Left lung (tissue), 10 donors: ENCODE results near the gene SLC34A1. TPM values are rescaled to one million over a fixed set of nuclear protein-coding genes. Genes with fewer than 3 reads are reported as not detected.
A peak's percentile ranks its signal among the peaks of the same experiment; 100 is the strongest.

Experiments
- ATAC-seq: fragments of 200-7000 bp; cut with Tn5 transposase; one replicate; pipeline ENCODE4 v1.9.1; 2020; ENCODE audit warnings: moderate library complexity
- DNase-seq, 4 donors: peaks; one replicate each; pipeline ENCODE4 v3.0.0-alpha.2; 2013 to 2020
- H3K27ac ChIP-seq, 2 donors: fragments of 200-600 bp; sonication (generic) in 1 of 2; one replicate each; pipeline versions ENCODE4 v1.5.0 to v1.8.0; 2020 to 2021
- H3K27me3 ChIP-seq, 2 donors: fragments of 200-600 bp; sonication (generic) in 1 of 2; one replicate each; pipeline versions ENCODE4 v1.5.0 to v1.8.0; 2020 to 2021
- H3K36me3 ChIP-seq, 2 donors: fragments of 200-600 bp; sonication (generic) in 1 of 2; one replicate each; pipeline versions ENCODE4 v1.5.0 to v1.8.0; 2020 to 2021
- H3K4me1 ChIP-seq, 2 donors: fragments of 200-600 bp; one replicate each; pipeline ENCODE4 v1.8.0; 2021
- H3K4me3 ChIP-seq, 2 donors: fragments of 200-600 bp; sonication (generic) in 1 of 2; one replicate each; pipeline versions ENCODE4 v1.5.0 to v1.8.0; 2020 to 2021; ENCODE audit warnings: mild to moderate bottlenecking in 1 of 2
- H3K9me3 ChIP-seq, 2 donors: fragments of 200-600 bp; sonication (generic) in 1 of 2; one replicate each; pipeline versions ENCODE4 v1.5.0 to v1.8.0; 2020 to 2021
- intact Hi-C, 2 donors: fragments of 100-400 bp; cut with DNase I; formaldehyde crosslinking; loops; one replicate each; pipeline versions ENCODE4 v1.11.2 to v1.14.2; 2022
- polyA plus RNA-seq, 6 donors: library from polyadenylated mRNA; unstranded; fragments of 120-200 nt; gene quantifications; one replicate each; pipeline ENCODE4 v1.2.1, GENCODE V29; 2013; ENCODE audit not compliant: insufficient read length in 6 of 6
- total RNA-seq, 2 donors: library from RNA; stranded (reverse); fragmentation: NEBNext Ultra II Directional; extraction: Animal tissue kit (Norgen Biotek cat#: 25700); gene quantifications; one replicate each; pipeline ENCODE4 v1.2.1, GENCODE V29; 2021
- TF ChIP-seq, protein P1 (sequence below), 2 donors: fragments of 200-600 bp; sonication (generic) in 1 of 2; IDR thresholded peaks; one replicate each; pipeline versions ENCODE4 v1.5.0 to v1.8.0; 2021; ENCODE audit warnings: antibody characterized with exemption in 2 of 2
- donor health status: DM: no; HTN: yes; CAD: no.
- donor health status: DM: no; HTN: no; CAD: no.

The SLC34A1 gene
- total and polyA plus RNA-seq, 8 donors = 0.18 to 1.7 (median 0.36) TPM; not detected in 3

- no peak overlapping the region for H3K4me3 ChIP-seq
- H3K27me3 ChIP-seq = peaks cover 0 to 29% of the 10 kb centered on the region in 2 donors
- no peak overlapping the region for H3K27ac ChIP-seq
- H3K4me1 ChIP-seq = peaks cover 7 to 38% of the 10 kb centered on the region in 2 donors
- peak in 1 of 4 donors; percentile 48 for DNase-seq
- TF ChIP-seq, protein P1, sequence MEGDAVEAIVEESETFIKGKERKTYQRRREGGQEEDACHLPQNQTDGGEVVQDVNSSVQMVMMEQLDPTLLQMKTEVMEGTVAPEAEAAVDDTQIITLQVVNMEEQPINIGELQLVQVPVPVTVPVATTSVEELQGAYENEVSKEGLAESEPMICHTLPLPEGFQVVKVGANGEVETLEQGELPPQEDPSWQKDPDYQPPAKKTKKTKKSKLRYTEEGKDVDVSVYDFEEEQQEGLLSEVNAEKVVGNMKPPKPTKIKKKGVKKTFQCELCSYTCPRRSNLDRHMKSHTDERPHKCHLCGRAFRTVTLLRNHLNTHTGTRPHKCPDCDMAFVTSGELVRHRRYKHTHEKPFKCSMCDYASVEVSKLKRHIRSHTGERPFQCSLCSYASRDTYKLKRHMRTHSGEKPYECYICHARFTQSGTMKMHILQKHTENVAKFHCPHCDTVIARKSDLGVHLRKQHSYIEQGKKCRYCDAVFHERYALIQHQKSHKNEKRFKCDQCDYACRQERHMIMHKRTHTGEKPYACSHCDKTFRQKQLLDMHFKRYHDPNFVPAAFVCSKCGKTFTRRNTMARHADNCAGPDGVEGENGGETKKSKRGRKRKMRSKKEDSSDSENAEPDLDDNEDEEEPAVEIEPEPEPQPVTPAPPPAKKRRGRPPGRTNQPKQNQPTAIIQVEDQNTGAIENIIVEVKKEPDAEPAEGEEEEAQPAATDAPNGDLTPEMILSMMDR (IDR thresholded peaks at IDR 0.05) = no peak
- ATAC-seq = no peak
- H3K36me3 ChIP-seq = peaks cover 0 to 56% of the 10 kb centered on the region in 2 donors
- intact Hi-C loops = no loop called here
- H3K9me3 ChIP-seq = no peaks in the 10 kb centered on the region
These were observed 59.1 kb downstream of the SLC34A1 start for GRCh38 chr5:177443144-177443983.

DNA sequence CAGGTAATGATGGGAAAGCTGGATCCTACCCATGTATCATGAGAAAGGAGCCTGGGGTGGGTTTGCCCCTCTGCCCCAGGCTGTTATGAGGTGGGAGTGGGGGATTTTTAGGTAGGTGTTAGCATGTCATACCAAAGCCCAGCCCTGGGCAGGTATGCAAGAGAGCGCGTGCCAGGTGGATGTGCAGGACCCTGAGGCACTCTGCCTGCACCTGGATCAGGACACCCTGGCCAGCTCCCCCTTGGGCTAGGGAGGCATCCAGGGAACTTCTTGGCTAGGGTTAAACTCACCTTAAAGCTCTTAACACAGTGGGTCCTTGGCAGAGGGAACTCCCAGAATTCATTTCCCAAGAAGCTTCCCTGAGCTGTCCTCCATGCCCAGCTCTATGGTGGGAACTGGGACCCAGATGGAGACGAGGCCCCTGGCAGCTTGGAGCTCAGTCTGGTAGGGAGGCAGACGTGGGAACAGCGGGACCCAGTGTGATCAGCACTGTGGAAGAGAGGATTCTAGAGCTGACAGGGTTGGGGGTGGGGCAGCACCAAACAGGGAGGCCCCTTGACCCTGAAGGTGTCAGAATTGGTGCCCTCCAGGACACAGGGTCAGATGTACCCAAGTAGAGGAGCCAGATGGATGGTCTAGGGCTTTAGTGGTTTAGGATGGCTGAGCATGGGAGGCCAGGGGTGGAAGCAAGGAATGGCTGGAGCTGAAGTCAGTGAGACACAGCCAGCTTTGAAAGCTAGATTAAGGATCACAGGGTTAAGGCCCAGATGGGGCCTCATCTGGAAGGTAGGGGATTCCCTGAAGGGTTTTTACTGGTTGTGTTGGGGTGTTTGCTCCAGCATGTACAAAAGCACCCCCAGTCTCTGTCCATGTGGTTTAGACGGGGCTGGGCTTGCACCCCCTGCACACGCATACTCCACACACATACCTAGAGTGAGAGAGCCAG is 60.1 kb downstream of the SLC34A1 start:
- Histone ChIP-seq H3K4me1 (peaks cover 7 to 41% of the 10 kb centered on the region in 2 donors), H3K27ac (peak overlapping the region in 1 of 2 donors; percentile 28), H3K36me3 (peaks cover 0 to 46% of the 10 kb centered on the region in 2 donors), H3K27me3 (peaks cover 0 to 40% of the 10 kb centered on the region in 2 donors), H3K4me3 (no peak overlapping the region), H3K9me3 (no peaks in the 10 kb centered on the region)
- DNase-seq = peak in 1 of 4 donors; percentile 52
- intact Hi-C loops = no loop called here
- no peak for ATAC-seq
- TF ChIP-seq, protein P1 (IDR thresholded peaks at IDR 0.05) = no peak

DNA sequence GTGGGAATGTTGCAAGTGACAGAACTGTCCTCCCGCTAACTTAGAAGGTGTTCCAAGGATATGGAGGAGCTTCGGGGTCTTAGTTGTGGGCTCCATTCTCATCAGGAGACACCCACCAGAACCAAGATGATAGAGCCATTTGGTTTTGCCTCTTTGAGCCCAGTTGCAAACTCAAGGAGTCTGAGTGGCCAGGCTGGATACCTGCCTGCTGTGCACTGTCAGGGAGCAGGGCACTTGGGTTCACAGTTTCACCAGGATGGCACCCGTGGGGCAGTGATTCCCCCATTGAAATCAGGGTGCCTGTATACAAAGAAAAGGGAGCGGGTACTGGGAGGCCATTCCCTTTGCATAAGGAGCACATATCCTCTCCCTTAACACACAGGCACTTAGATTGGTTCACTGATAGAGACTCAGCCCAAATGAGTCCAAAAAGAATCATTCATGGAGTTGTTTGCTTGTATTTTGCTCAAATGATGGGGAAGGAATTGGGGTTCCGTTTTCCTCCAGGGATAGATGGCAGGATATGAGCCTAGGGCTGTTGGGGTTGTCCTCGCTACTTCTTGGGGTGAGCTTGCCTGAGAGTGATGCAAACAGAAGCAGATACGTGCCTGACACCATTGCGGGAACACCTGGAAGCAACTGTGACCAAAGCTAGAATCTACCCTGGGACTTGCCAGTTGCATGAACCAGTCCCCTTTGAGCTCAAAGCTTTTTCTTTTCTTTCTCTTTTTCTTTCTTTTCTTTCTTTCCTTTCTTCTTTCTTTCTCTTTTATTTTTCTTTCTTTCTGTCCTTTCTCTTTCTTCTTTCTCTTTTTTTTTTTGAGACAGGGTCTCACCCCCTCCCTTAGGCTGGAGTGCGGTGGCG is 61.0 kb downstream of the SLC34A1 start:
- Histone ChIP-seq H3K4me1 (peaks cover 7 to 41% of the 10 kb centered on the region in 2 donors), H3K9me3 (no peaks in the 10 kb centered on the region), H3K27me3 (peaks cover 0 to 49% of the 10 kb centered on the region in 2 donors), H3K27ac (peak overlapping the region in 1 of 2 donors; percentile 64), H3K4me3 (no peak overlapping the region), H3K36me3 (peaks cover 0 to 37% of the 10 kb centered on the region in 2 donors)
- intact Hi-C loops = no loop called here
- TF ChIP-seq, protein P1 (IDR thresholded peaks at IDR 0.05) = no peak
- DNase-seq = no peak
- no peak for ATAC-seq

- intact Hi-C loops = no loop called here
- Histone ChIP-seq H3K4me1 (peaks cover 7 to 41% of the 10 kb centered on the region in 2 donors), H3K27ac (peak overlapping the region in 1 of 2 donors; percentile 64), H3K9me3 (no peaks in the 10 kb centered on the region), H3K36me3 (peaks cover 0 to 31% of the 10 kb centered on the region in 2 donors), H3K27me3 (peaks cover 0 to 54% of the 10 kb centered on the region in 2 donors), H3K4me3 (peak overlapping the region in 1 of 2 donors; percentile 50)
- DNase-seq (no peak), ATAC-seq (no peak)
- TF ChIP-seq, protein P1 (IDR thresholded peaks at IDR 0.05) = no peak
These were observed 61.6 kb downstream of the SLC34A1 start for GRCh38 chr5:177445917-177446199.
